HG02759 (cell line): Measurements from ENCODE around the gene FITM2.
"Not testable (repeated sequence)": the region's sequence is repeated elsewhere in the genome, so short reads cannot be mapped to it uniquely, and the experiment has no call there.

Experiments
- ATAC-seq: cut with Tn5 transposase; IDR thresholded peaks from one replicate; pipeline ENCODE4 v1.9.1; 2021; ENCODE audit warnings: mild to moderate bottlenecking, moderate library complexity; ENCODE audit not compliant: unreplicated experiment

The FITM2 gene

GRCh38 chr20:44310664-44311639 is at the start of gene FITM2:
Gene FITM2, minus strand, starts transcription at chr20:44311202. Its CDS starts 54 bp downstream, at chr20:44311148.
- ATAC-seq = peak; percentile 98

- ATAC-seq = no peak
These were observed 49.2 kb upstream of the FITM2 start for GRCh38 chr20:44360221-44360620.

- ATAC-seq = no peak
These were observed 47.8 kb upstream of the FITM2 start for GRCh38 chr20:44358776-44359175.

GRCh38 chr20:44357555-44358125 is 46.6 kb upstream of the FITM2 start:
- no peak for ATAC-seq

GRCh38 chr20:44357020-44357419 is 46.0 kb upstream of the FITM2 start:
- ATAC-seq = no peak

- ATAC-seq = no peak
These were observed 45.3 kb upstream of the FITM2 start for GRCh38 chr20:44356353-44356723.

- no peak for ATAC-seq
These were observed 44.7 kb upstream of the FITM2 start, which contains the start of gene HNF4A for GRCh38 chr20:44355498-44356352. Gene HNF4A, plus strand, starts transcription at chr20:44355699. Its CDS starts 106 bp downstream, at chr20:44355805.

GRCh38 chr20:44354979-44355497 is 44.0 kb upstream of the FITM2 start:
- no peak for ATAC-seq

GRCh38 chr20:44350567-44350966 is 39.6 kb upstream of the FITM2 start:
- ATAC-seq = no peak

GRCh38 chr20:44349349-44349748 is 38.3 kb upstream of the FITM2 start:
- no peak for ATAC-seq

GRCh38 chr20:44348168-44348659 is 37.2 kb upstream of the FITM2 start:
- ATAC-seq = no peak

GRCh38 chr20:44345941-44346340 is 34.9 kb upstream of the FITM2 start:
- not testable (repeated sequence) for ATAC-seq

- ATAC-seq = no peak
These were observed 34.1 kb upstream of the FITM2 start for GRCh38 chr20:44345147-44345546.

- no peak for ATAC-seq
These were observed 33.7 kb upstream of the FITM2 start for GRCh38 chr20:44344723-44345122.

- ATAC-seq = no peak
These were observed 32.2 kb upstream of the FITM2 start for GRCh38 chr20:44343162-44343675.

- no peak for ATAC-seq
These were observed 31.2 kb upstream of the FITM2 start for GRCh38 chr20:44342248-44342647.

- no peak for ATAC-seq
These were observed 25.9 kb upstream of the FITM2 start, which contains the start of gene R3HDML for GRCh38 chr20:44336725-44337380. Gene R3HDML, plus strand, starts transcription at chr20:44337043. Its CDS starts 115 bp downstream, at chr20:44337158.

- ATAC-seq = no peak
These were observed 25.1 kb upstream of the FITM2 start for GRCh38 chr20:44336086-44336485.

- no peak for ATAC-seq
These were observed 24.7 kb upstream of the FITM2 start for GRCh38 chr20:44335675-44336074.

- ATAC-seq = no peak
These were observed 23.7 kb upstream of the FITM2 start for GRCh38 chr20:44334709-44335108.
